Measurements from ENCODE around the gene RAB43. TPM values are rescaled to one million over a fixed set of nuclear protein-coding genes. Genes with fewer than 3 reads are reported as not detected.
"Not testable (repeated sequence)": the region's sequence is repeated elsewhere in the genome, so short reads cannot be mapped to it uniquely, and the experiment has no call there.

Gene RAB43
- total and polyA plus RNA-seq, 8 donors = 4.7 to 18.7 (median 8.9) TPM

DNA sequence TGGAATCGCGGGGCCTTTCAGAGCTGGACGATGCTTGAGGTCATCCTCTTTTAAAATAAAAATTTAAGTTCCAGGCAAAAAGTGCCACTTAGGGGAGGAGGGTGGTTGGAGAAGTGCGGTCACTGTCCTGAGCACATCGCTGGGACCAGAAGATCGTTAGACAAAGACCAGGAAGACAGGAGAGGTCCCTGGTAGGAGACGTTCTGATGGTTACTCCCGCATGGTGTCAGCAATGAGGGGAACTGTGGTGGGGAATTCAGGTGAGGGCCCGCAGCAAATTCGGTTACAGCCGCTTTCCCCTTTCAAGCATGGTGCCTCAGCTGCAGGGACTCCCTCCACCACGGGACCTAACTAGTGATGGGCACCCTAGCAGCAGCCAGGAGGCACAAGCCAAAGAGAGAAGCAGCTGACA, 40.3 kb upstream of the RAB43 start:
- DNase-seq (peak in 2 of 6 donors; percentile 51 to 55), FAIRE-seq (no peak), ATAC-seq (peak; percentile 5 to 19 (median 11))
- 1 to 2% methylated on average over 12 of the region's 12 CpGs for WGBS, 2 donors
- H3K4me1 ChIP-seq = peaks cover 0 to 8% (median 0%) of the 10 kb centered on the region in 3 donors
- TF ChIP-seq CTCF (IDR thresholded peaks at IDR 0.05) = no peak
- peaks cover 0 to 32% (median 0%) of the 10 kb centered on the region in 3 donors for H3K36me3 ChIP-seq
- H3K9me3 ChIP-seq = no peaks in the 10 kb centered on the region
- H3K4me3 ChIP-seq = peak overlapping the region; percentile 45 to 78 (median 70)
- H3K27me3 ChIP-seq = no peaks in the 10 kb centered on the region
- intact Hi-C loops (cut with DNase I) = no loop called here
- peak overlapping the region; percentile 89 to 95 (median 92) for H3K27ac ChIP-seq

GRCh38 chr3:129160891-129161859, 39.6 kb upstream of the RAB43 start, which contains the start of gene ISY1:
Gene ISY1, minus strand, starts transcription at chr3:129161063. Its CDS starts 88 bp downstream, at chr3:129160975.
- TF ChIP-seq CTCF (IDR thresholded peaks at IDR 0.05) = peak; percentile 31 to 61 (median 38)
- DNase-seq (peak; percentile 84 to 91 (median 89)), FAIRE-seq (no peak), ATAC-seq (peak; percentile 89 to 97 (median 92))
- H3K27ac ChIP-seq = peak within 1 kb of the TSS; percentile 89 to 95 (median 92)
- peak within 1 kb of the TSS; percentile 45 to 78 (median 70) for H3K4me3 ChIP-seq
- H3K27me3 ChIP-seq = no peaks in the 10 kb centered on the region
- H3K36me3 ChIP-seq = peaks cover 0 to 32% (median 3%) of the 10 kb centered on the region in 3 donors
- H3K4me1 ChIP-seq = peaks cover 0 to 8% (median 0%) of the 10 kb centered on the region in 3 donors
- intact Hi-C loops (cut with DNase I) = no loop called here
- H3K9me3 ChIP-seq = no peaks in the 10 kb centered on the region
- WGBS, 2 donors = 0% methylated on average over 67 of the region's 67 CpGs

GRCh38 chr3:129144786-129145185, 23.2 kb upstream of the RAB43 start:
- ATAC-seq (no peak), FAIRE-seq (no peak), DNase-seq (no peak)
- intact Hi-C loops (cut with DNase I) = no loop called here
- TF ChIP-seq CTCF (IDR thresholded peaks at IDR 0.05) = no peak
- H3K27me3 ChIP-seq = no peaks in the 10 kb centered on the region
- H3K4me3 ChIP-seq = no peak overlapping the region
- no peak overlapping the region for H3K27ac ChIP-seq
- peaks cover 0 to 7% (median 5%) of the 10 kb centered on the region in 3 donors for H3K36me3 ChIP-seq
- H3K4me1 ChIP-seq = no peaks in the 10 kb centered on the region
- no peaks in the 10 kb centered on the region for H3K9me3 ChIP-seq

DNA sequence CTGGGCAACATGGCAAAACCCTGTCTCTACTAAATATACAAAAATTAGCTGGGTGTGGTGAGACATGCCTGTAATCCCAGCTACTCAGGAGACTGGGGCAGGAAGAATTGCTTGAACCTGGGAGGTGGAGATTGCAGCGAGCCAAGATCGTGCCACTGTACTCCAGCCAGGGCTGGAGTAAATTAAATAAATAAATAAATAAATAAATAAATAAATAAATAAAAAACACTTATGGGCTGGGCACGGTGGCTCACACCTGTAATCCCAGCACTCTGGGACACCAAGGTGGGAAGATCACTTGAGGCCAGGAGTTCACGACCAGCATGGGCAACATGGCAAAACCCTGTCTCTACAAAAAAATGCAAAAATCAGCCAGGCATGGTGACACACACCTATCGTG, 19.4 kb upstream of the RAB43 start:
- H3K27me3 ChIP-seq; intact Hi-C loops (cut with DNase I); H3K27ac ChIP-seq; ATAC-seq; H3K4me1 ChIP-seq; H3K4me3 ChIP-seq; DNase-seq; FAIRE-seq; H3K9me3 ChIP-seq: not testable (repeated sequence)
- 91 to 94% methylated on average over 5 of the region's 5 CpGs for WGBS, 2 donors
- peaks cover 0 to 19% (median 7%) of the 10 kb centered on the region in 3 donors for H3K36me3 ChIP-seq

DNA sequence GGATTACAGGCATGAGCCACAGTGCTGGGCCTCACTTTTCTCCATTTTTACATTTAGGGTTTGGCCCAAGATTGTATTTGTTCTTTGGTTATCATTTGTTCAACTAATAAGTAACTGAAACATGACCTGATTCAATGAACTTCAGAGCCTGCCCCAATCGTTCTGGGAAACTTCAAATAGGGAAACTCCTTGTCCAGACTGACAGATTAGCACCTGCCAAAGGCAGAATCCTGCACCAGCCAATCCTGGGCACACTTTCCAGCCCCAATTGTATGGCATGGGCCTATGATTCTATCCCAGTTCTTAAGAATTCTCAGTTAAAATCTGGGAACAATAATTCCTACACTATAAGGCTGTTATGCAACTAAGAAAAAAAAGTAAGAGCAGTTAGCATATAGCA, 18.3 kb upstream of the RAB43 start:
- H3K36me3 ChIP-seq = peaks cover 0 to 20% (median 7%) of the 10 kb centered on the region in 3 donors
- H3K27ac ChIP-seq = no peak overlapping the region
- H3K27me3 ChIP-seq = no peaks in the 10 kb centered on the region
- FAIRE-seq (no peak), ATAC-seq (peak in 1 of 4 donors; percentile 37), DNase-seq (no peak)
- H3K4me1 ChIP-seq = no peaks in the 10 kb centered on the region
- intact Hi-C loops (cut with DNase I) = no loop called here
- H3K9me3 ChIP-seq = no peaks in the 10 kb centered on the region
- H3K4me3 ChIP-seq = no peak overlapping the region
- WGBS, 2 donors = 4 to 14% methylated on average over 1 of the region's 1 CpG
- TF ChIP-seq CTCF (IDR thresholded peaks at IDR 0.05) = no peak

DNA sequence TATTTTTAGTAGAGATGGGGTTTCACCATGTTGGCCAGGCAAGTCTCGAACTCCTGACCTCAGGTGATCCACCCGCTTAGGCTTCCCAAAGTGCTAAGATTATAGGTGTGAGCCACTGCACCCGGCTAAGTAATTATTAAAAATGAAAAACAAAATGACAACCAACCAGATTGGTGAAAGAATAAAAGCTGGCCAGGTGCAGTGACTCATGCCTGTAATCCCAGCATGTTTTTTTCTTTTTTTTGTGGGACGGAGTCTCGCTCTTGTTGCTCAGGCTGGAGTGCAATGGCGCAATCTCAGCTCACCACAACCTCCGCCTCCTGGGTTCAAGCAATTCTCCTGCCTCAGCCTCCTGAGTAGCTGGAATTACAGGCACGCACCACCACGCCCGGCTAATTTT, 14.7 kb upstream of the RAB43 start:
- 95 to 96% methylated on average over 10 of the region's 10 CpGs for WGBS, 2 donors
- ATAC-seq; FAIRE-seq; intact Hi-C loops (cut with DNase I); H3K9me3 ChIP-seq; DNase-seq; H3K4me1 ChIP-seq; H3K27ac ChIP-seq; H3K4me3 ChIP-seq; H3K27me3 ChIP-seq: not testable (repeated sequence)
- H3K36me3 ChIP-seq = peaks cover 0 to 52% (median 28%) of the 10 kb centered on the region in 3 donors

Measured in pancreas (tissue), 10 donors.